GM21786 (cell line): ENCODE results near the gene EML4.
"Not testable (repeated sequence)": the region's sequence is repeated elsewhere in the genome, so short reads cannot be mapped to it uniquely, and the experiment has no call there.

Source experiments
- ATAC-seq: cut with Tn5 transposase; IDR thresholded peaks from one replicate; pipeline ENCODE4 v1.9.1; 2021; ENCODE audit not compliant: unreplicated experiment

EML4 gene

DNA sequence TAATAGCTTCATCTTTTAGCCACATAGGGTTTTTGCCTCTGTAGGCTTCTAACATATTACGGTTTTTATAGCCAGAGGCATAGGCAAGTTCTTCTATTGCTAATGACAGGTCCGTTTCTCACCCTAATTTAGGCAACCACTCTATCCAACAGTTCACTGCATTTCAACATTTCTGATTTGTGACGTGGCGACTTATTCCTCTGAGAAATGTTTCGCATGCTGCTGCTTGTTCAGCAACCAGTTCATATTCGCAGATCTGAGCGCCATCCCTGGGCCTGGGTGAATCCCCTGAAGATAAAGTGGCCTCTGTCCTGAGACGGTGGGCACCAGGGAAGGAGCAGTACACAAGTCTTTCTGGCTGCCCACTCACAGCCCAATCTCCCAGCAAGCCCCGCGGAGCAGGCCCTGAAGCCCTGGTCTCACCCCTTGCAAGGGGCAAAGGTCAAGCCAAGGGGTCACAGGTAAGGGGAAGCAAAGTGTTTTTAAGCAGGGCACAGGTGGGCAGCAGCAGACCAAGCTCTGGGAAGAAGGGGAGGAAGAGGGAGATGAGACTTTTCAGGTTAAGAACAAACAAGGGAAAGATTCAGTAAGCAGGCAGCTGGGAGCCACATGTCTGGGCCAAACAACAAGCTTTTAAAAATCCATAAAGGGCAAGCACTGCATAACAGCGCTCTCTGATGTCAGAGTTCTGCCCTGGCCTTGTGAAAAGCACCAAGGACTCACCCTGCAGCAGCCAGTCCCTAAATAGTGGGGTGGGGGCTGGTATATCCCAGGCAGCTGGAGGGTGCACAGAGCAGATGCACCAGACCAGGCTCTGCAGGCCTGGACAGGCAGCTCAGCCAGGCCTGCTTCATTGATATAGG is 202.7 kb downstream of the EML4 start:
- ATAC-seq = no peak

GRCh38 chr2:42372474-42373200 is 203.5 kb downstream of the EML4 start:
- no peak for ATAC-seq

GRCh38 chr2:42376758-42377157 is 207.6 kb downstream of the EML4 start:
- ATAC-seq = no peak

DNA sequence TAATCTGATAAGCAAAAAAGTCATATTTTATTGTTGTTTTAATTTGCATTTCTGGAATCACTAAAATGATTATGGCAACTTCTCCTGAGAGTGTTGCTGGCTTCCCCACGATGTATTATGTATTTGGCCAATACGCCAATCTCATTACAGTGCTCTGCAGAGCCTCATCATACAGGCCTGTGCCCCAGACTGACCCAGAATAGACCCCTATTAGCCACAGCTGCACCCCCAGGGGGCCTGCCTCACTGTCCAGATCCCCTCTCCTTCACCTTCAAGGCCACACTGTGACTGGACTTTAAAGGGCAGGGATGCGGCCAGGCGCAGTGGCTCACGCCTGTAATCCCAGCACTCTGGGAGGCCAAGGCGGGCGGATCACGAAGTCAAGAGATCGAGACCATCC is 209.3 kb downstream of the EML4 start:
- no peak for ATAC-seq

- ATAC-seq = not testable (repeated sequence)
Measured at GRCh38 chr2:42380026-42380425, 210.9 kb downstream of the EML4 start.

- ATAC-seq = no peak
Measured at GRCh38 chr2:42382144-42382543, 213.0 kb downstream of the EML4 start.
